Right ventricle myocardium inferior (tissue), 1 donor: ENCODE results near the gene TTC39B. TPM values are rescaled to one million over a fixed set of nuclear protein-coding genes. Genes with fewer than 3 reads are reported as not detected.

Experiments used
- ATAC-seq: fragments of 200-7000 bp; cut with Tn5 transposase; one replicate; pipeline ENCODE4 v1.9.1; 2020; ENCODE audit warnings: mild to moderate bottlenecking, moderate library complexity
- DNase-seq: peaks from one replicate; pipeline ENCODE4 v3.0.0; 2021; ENCODE audit errors: missing footprints
- intact Hi-C: fragments of 100-400 bp; cut with DNase I; formaldehyde crosslinking; loops from one replicate; pipeline ENCODE4 v1.11.0; 2022
- total RNA-seq: library from RNA; stranded (reverse); fragmentation: NEBNext Ultra II Directional; extraction: Animal tissue kit (Norgen Biotek cat#: 25700); gene quantifications from one replicate; pipeline ENCODE4 v1.2.1, GENCODE V29; 2021
- donor health status: DM: no; HTN: yes; CAD: no; lungs with severe emphysema.

The TTC39B gene
- total RNA-seq, 1 donor from 2014 or later: 1.9 TPM

GRCh38 chr9:15277400-15278090, 29.5 kb downstream of the TTC39B start:
- no peak for ATAC-seq

GRCh38 chr9:15276328-15276938, 30.6 kb downstream of the TTC39B start:
- DNase-seq (no peak), ATAC-seq (no peak)
- intact Hi-C loops: loop anchor here (5.0 kb wide), 1 partner anchor 331 kb away; no protein-coding TSS in a partner anchor

More at GRCh38 chr9:15277400-15278090, 29.5 kb downstream of the TTC39B start:
- no peak for DNase-seq
- intact Hi-C loops: loop anchor here (5.0 kb wide), 1 partner anchor 330 kb away; no protein-coding TSS in a partner anchor

- intact Hi-C loops: no loop called here
- DNase-seq (no peak), ATAC-seq (no peak)
Observed at GRCh38 chr9:15274425-15274824, 32.6 kb downstream of the TTC39B start.

GRCh38 chr9:15272377-15272928, 34.6 kb downstream of the TTC39B start:
- no peak for ATAC-seq
- intact Hi-C loops: no loop called here
- no peak for DNase-seq

- DNase-seq (no peak), ATAC-seq (no peak)
- intact Hi-C loops: no loop called here
Observed at GRCh38 chr9:15271403-15271802, 35.6 kb downstream of the TTC39B start.

GRCh38 chr9:15268782-15269181, 38.2 kb downstream of the TTC39B start:
- no peak for DNase-seq
- ATAC-seq: no peak
- intact Hi-C loops: no loop called here

GRCh38 chr9:15268317-15268716, 38.7 kb downstream of the TTC39B start:
- intact Hi-C loops: no loop called here
- ATAC-seq: no peak
- no peak for DNase-seq

GRCh38 chr9:15264918-15265317, 42.1 kb downstream of the TTC39B start:
- intact Hi-C loops: no loop called here
- ATAC-seq: no peak
- no peak for DNase-seq

- intact Hi-C loops: no loop called here
- DNase-seq: no peak
- no peak for ATAC-seq
Observed at GRCh38 chr9:15262581-15262980, 44.4 kb downstream of the TTC39B start.

- intact Hi-C loops: no loop called here
Observed at GRCh38 chr9:15256426-15256825, 50.6 kb downstream of the TTC39B start.

GRCh38 chr9:15253786-15254185, 53.2 kb downstream of the TTC39B start:
- intact Hi-C loops: no loop called here
- ATAC-seq (no peak), DNase-seq (no peak)

More at GRCh38 chr9:15256426-15256825, 50.6 kb downstream of the TTC39B start:
- DNase-seq: no peak
- ATAC-seq: no peak

GRCh38 chr9:15253197-15253596, 53.8 kb downstream of the TTC39B start:
- DNase-seq: no peak
- intact Hi-C loops: no loop called here
- no peak for ATAC-seq

GRCh38 chr9:15249981-15250380, 57.0 kb downstream of the TTC39B start:
- intact Hi-C loops: no loop called here
- DNase-seq: no peak
- no peak for ATAC-seq

GRCh38 chr9:15249042-15249818, 57.8 kb downstream of the TTC39B start:
- ATAC-seq: no peak
- intact Hi-C loops: no loop called here

GRCh38 chr9:15248621-15249020, 58.4 kb downstream of the TTC39B start:
- no peak for DNase-seq
- intact Hi-C loops: no loop called here
- ATAC-seq: no peak

More at GRCh38 chr9:15249042-15249818, 57.8 kb downstream of the TTC39B start:
- no peak for DNase-seq

GRCh38 chr9:15248081-15248480, 58.9 kb downstream of the TTC39B start:
- ATAC-seq: no peak
- intact Hi-C loops: no loop called here
- no peak for DNase-seq

GRCh38 chr9:15246708-15247107, 60.3 kb downstream of the TTC39B start:
- no peak for ATAC-seq
- DNase-seq: no peak
- intact Hi-C loops: no loop called here

- DNase-seq (no peak), ATAC-seq (no peak)
- intact Hi-C loops: no loop called here
Observed at GRCh38 chr9:15246243-15246642, 60.8 kb downstream of the TTC39B start.

GRCh38 chr9:15244001-15244441, 63.0 kb downstream of the TTC39B start:
- intact Hi-C loops: no loop called here
- ATAC-seq (no peak), DNase-seq (no peak)
